Mesothelial cell of epicardium (in vitro differentiated cells): Measurements from ENCODE around the gene IL18RAP. TPM values are rescaled to one million over a fixed set of nuclear protein-coding genes. Genes with fewer than 3 reads are reported as not detected.
A peak's percentile ranks its signal among the peaks of the same experiment; 100 is the strongest.

ENCODE experiments used
- DNase-seq, 2 experiments: peaks; one replicate each; pipeline ENCODE4 v3.0.0; 2021; ENCODE audit warnings: low spot score in 2 of 2; ENCODE audit not compliant: unreplicated experiment in 2 of 2
- H3K27ac Mint-ChIP-seq: 2 replicates; pipeline ENCODE4 v1.8.0; 2021; ENCODE audit warnings: mixed read lengths
- H3K27me3 Mint-ChIP-seq: 2 replicates; pipeline ENCODE4 v1.8.0; 2021; ENCODE audit warnings: low read depth, mixed read lengths
- H3K36me3 Mint-ChIP-seq: 2 replicates; pipeline ENCODE4 v1.8.0; 2021; ENCODE audit warnings: mixed read lengths
- H3K4me1 Mint-ChIP-seq: 2 replicates; pipeline ENCODE4 v1.8.0; 2021; ENCODE audit warnings: mixed read lengths
- H3K4me3 Mint-ChIP-seq: 2 replicates; pipeline ENCODE4 v1.8.0; 2021; ENCODE audit warnings: mild to moderate bottlenecking, moderate library complexity, mixed read lengths
- H3K9me3 Mint-ChIP-seq: 2 replicates; pipeline ENCODE4 v1.8.0; 2021; ENCODE audit warnings: mixed read lengths
- CTCF ChIP-seq: fragments of 200-600 bp; sonication (generic); IDR thresholded peaks from one replicate; pipeline ENCODE4 v1.5.0; 2021; ENCODE audit warnings: antibody characterized with exemption; ENCODE audit not compliant: unreplicated experiment
- total RNA-seq: library from RNA; stranded (reverse); gene quantifications from 3 replicates; pipeline ENCODE4 v1.2.1, GENCODE V29; 2021

IL18RAP gene
- total RNA-seq, 1 donor from 2014 or later: not detected

GRCh38 chr2:102438111-102438510 is 15.2 kb downstream of the IL18RAP start:
- H3K27me3 Mint-ChIP-seq: peaks cover 7% of the 10 kb centered on the region
- no peak overlapping the region for H3K27ac Mint-ChIP-seq
- DNase-seq: no peak
- H3K36me3 Mint-ChIP-seq: no peaks in the 10 kb centered on the region
- peaks cover 10% of the 10 kb centered on the region for H3K4me1 Mint-ChIP-seq
- H3K4me3 Mint-ChIP-seq: no peak overlapping the region
- no peak for TF ChIP-seq CTCF
- H3K9me3 Mint-ChIP-seq: no peaks in the 10 kb centered on the region

- peaks cover 10% of the 10 kb centered on the region for H3K4me1 Mint-ChIP-seq
- H3K27ac Mint-ChIP-seq: no peak overlapping the region
- no peaks in the 10 kb centered on the region for H3K36me3 Mint-ChIP-seq
- DNase-seq: no peak
- no peak for TF ChIP-seq CTCF
- H3K27me3 Mint-ChIP-seq: peaks cover 10% of the 10 kb centered on the region
- no peaks in the 10 kb centered on the region for H3K9me3 Mint-ChIP-seq
- H3K4me3 Mint-ChIP-seq: no peak overlapping the region
Observed at GRCh38 chr2:102438578-102438977, 15.6 kb downstream of the IL18RAP start.

DNA sequence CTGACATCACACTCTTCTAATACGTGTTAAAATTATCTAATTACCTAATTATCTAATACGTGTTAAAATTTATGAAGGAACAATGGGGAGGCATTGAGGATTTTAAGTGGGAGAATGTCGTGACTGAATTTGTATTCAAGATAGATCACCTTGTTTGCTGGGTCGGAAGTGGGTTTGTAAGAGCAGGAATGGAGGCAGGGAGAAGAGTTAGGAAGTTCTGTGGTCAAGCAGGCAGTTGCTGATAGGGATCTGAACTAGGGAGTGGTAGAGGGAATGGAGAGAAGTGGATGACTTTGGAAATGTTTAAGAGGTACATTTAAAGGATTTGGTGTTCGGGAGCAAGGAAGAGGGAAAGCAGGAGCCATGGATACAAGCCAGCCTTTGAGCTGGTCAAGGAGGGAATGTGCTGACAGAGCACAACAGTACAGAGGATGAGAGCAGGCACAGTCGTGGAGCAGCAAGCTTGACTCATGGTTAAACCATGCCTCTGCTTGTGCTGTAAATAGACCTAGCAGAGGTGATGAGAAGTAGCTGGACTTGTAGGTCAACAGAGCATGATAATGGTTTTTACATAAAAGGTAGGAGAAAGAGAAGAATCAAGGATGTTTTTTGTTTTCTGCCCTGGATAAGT is 16.2 kb downstream of the IL18RAP start:
- Mint-ChIP-seq H3K4me3 (no peak overlapping the region), H3K27ac (no peak overlapping the region), H3K4me1 (peaks cover 10% of the 10 kb centered on the region), H3K27me3 (peaks cover 10% of the 10 kb centered on the region), H3K36me3 (no peaks in the 10 kb centered on the region), H3K9me3 (no peaks in the 10 kb centered on the region)
- DNase-seq: no peak
- TF ChIP-seq CTCF: no peak

DNA sequence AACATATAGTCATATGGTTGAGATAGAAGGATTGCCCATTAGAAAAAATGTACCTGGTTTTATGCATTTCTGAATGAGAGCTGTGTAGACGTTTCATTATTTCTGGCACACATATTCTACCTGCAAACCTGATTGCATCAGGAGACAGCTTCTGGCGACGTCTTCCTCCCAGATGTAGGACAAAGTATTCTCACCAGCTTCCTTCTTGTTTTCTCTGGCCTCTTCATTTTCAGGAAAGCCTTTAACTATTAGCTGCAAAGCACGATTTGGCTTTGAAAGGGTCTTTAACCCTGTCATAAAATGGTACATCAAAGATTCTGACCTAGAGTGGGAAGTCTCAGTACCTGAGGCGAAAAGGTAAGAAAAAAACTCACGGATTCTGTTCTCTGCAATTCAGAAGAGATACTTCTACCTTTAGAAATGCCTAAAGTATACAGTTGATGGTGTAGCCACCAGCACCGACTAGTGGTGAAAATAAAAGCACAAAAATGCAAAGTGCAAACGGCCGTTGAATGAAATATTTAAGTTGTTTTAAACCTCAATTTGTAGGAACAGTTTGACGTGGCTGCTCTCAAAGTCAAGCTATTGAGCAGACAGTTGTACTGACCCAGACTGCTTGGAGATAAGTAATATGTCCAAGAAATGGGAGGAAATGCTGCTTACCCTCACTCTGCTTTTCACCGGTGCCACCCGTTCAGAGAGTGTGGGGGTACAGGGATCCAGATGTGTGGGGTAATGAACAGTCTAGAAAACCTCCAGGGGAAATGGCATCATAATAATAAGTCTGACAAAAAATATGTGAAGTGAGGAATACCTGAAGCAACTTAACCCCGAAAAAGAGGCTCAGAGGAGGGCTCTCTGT is 20.2 kb downstream of the IL18RAP start:
- Mint-ChIP-seq H3K27me3 (peaks cover 12% of the 10 kb centered on the region), H3K9me3 (no peaks in the 10 kb centered on the region), H3K27ac (no peak overlapping the region), H3K4me1 (peaks cover 2% of the 10 kb centered on the region), H3K36me3 (no peaks in the 10 kb centered on the region), H3K4me3 (no peak overlapping the region)
- no peak for DNase-seq
- peak; percentile 64 for TF ChIP-seq CTCF

- H3K4me1 Mint-ChIP-seq: peaks cover 2% of the 10 kb centered on the region
- TF ChIP-seq CTCF: no peak
- no peaks in the 10 kb centered on the region for H3K36me3 Mint-ChIP-seq
- H3K9me3 Mint-ChIP-seq: no peaks in the 10 kb centered on the region
- no peak overlapping the region for H3K4me3 Mint-ChIP-seq
- H3K27ac Mint-ChIP-seq: no peak overlapping the region
- H3K27me3 Mint-ChIP-seq: peaks cover 12% of the 10 kb centered on the region
- no peak for DNase-seq
Observed at GRCh38 chr2:102444233-102444632, 21.3 kb downstream of the IL18RAP start.
